GM13977 (cell line): ENCODE data around the gene ABHD16A.

Source experiments
- DNase-seq: peaks from one replicate; pipeline ENCODE4 v3.0.0; 2012; ENCODE audit warnings: low spot score
- in situ Hi-C: fragments of 300-500 bp; cut with MboI; formaldehyde crosslinking; loops from one replicate; pipeline ENCODE4 v1.12.0; 2022; ENCODE audit warnings: low sequenced_read_pairs, low pct_unique_long_range_greater_than_20kb, mixed read lengths, inconsistent platforms; ENCODE audit not compliant: unreplicated experiment
- TF ChIP-seq, protein P1 (sequence below): IDR thresholded peaks from 2 replicates; pipeline ENCODE4 v1.5.1; 2012; ENCODE audit warnings: mild to moderate bottlenecking, control low read depth; ENCODE audit not compliant: insufficient read depth; ENCODE audit errors: extremely low read depth, missing control alignments

ABHD16A gene

DNA sequence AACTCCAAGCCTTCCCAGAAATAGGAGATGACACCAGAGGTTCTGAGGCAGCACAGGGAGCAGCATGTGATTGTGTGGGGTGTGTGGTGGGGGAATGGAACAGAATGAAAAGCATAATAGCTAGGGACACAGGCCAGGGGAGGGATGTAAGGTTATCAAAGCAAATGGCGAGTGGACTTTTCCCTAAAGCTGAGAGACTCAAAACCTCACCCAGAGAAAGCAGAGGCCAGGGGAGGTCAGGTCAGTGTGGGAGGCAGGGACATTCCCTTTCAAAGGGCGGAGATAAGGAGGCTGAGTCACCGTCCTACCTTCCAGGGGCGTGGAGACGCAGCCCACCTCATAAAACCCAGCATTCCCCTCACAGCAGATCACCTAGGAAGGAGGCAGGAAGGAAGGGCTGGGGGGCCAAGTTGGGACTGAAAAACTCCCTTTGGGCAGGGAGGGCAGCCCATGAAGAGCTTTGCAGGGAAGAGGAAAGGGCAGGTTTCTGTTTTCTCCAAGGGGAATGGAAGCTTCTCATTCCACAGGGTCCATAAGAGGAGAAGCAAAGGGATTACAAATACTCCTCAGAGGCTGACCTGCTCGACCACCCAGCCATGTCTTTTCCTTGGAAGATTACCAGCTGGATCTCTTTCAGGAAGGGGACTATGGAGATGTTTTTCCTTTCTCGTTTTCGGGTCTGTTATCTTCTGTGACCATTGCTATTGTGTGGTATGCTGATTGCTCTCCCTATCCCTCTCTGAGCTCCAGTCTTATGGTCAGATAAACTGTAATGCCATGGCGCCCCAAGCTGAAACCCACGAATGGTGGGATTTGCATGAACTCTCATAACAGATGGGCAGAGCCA, 12.7 kb downstream of the ABHD16A start:
- no peak for DNase-seq
- TF ChIP-seq, protein P1, sequence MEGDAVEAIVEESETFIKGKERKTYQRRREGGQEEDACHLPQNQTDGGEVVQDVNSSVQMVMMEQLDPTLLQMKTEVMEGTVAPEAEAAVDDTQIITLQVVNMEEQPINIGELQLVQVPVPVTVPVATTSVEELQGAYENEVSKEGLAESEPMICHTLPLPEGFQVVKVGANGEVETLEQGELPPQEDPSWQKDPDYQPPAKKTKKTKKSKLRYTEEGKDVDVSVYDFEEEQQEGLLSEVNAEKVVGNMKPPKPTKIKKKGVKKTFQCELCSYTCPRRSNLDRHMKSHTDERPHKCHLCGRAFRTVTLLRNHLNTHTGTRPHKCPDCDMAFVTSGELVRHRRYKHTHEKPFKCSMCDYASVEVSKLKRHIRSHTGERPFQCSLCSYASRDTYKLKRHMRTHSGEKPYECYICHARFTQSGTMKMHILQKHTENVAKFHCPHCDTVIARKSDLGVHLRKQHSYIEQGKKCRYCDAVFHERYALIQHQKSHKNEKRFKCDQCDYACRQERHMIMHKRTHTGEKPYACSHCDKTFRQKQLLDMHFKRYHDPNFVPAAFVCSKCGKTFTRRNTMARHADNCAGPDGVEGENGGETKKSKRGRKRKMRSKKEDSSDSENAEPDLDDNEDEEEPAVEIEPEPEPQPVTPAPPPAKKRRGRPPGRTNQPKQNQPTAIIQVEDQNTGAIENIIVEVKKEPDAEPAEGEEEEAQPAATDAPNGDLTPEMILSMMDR: no peak
- in situ Hi-C loops: no loop called here

- in situ Hi-C loops: no loop called here
- TF ChIP-seq, protein P1: peak; percentile 48
- no peak for DNase-seq
Observed at GRCh38 chr6:31689249-31690110, 13.6 kb downstream of the ABHD16A start.

- DNase-seq: no peak
- in situ Hi-C loops: no loop called here
- TF ChIP-seq, protein P1: no peak
Observed at GRCh38 chr6:31687860-31688693, 15.0 kb downstream of the ABHD16A start.

- in situ Hi-C loops: no loop called here
- TF ChIP-seq, protein P1: no peak
- no peak for DNase-seq
Observed at GRCh38 chr6:31687321-31687720, 15.8 kb downstream of the ABHD16A start.

- TF ChIP-seq, protein P1: no peak
- in situ Hi-C loops: no loop called here
- DNase-seq: no peak
Observed at GRCh38 chr6:31686483-31686882, 16.6 kb downstream of the ABHD16A start.

GRCh38 chr6:31683591-31683990, 19.5 kb downstream of the ABHD16A start:
- TF ChIP-seq, protein P1: no peak
- DNase-seq: no peak
- in situ Hi-C loops: loop anchor here (5.0 kb wide), 1 partner anchor 149 kb away; no protein-coding TSS in a partner anchor
